Neuronal stem cell (in vitro differentiated cells): ENCODE results near the gene SLC31A2.

ENCODE experiments used
- DNase-seq: peaks from one replicate; pipeline ENCODE4 v3.0.0-alpha.2; 2013; ENCODE audit warnings: low spot score
- H2AFZ ChIP-seq: one replicate; pipeline ENCODE4 v1.6.1; 2013; ENCODE audit warnings: mild to moderate bottlenecking, low read length, inconsistent platforms
- H2AK5ac ChIP-seq: 2 replicates; pipeline ENCODE4 v1.6.1; 2013; ENCODE audit warnings: low read depth, mild to moderate bottlenecking, inconsistent platforms, low read length, moderate library complexity, mixed read lengths
- H2BK120ac ChIP-seq: 2 replicates; pipeline ENCODE4 v1.6.1; 2013; ENCODE audit warnings: low read depth, mild to moderate bottlenecking, inconsistent platforms, low read length, moderate library complexity, mixed read lengths
- H2BK12ac ChIP-seq: one replicate; pipeline ENCODE4 v1.6.1; 2013; ENCODE audit warnings: low read length, inconsistent platforms
- H2BK15ac ChIP-seq: 2 replicates; pipeline ENCODE4 v1.6.1; 2013; ENCODE audit warnings: mild to moderate bottlenecking, low read length, inconsistent platforms, mixed read lengths
- H2BK5ac ChIP-seq: one replicate; pipeline ENCODE4 v1.6.1; 2013; ENCODE audit warnings: inconsistent platforms, mild to moderate bottlenecking, low read length, moderate library complexity
- H3K14ac ChIP-seq: one replicate; pipeline ENCODE4 v1.6.1; 2013; ENCODE audit warnings: low read length, inconsistent platforms
- H3K18ac ChIP-seq: 2 replicates; pipeline ENCODE4 v1.6.1; 2013; ENCODE audit warnings: low read length, inconsistent platforms
- H3K23ac ChIP-seq: 2 replicates; pipeline ENCODE4 v1.6.1; 2013; ENCODE audit warnings: low read depth, mild to moderate bottlenecking, mixed read lengths, low read length, inconsistent platforms; ENCODE audit not compliant: poor library complexity
- H3K27ac ChIP-seq: replicated peaks from 3 replicates; pipeline ENCODE4 v1.5.1; 2013; ENCODE audit warnings: low read length, inconsistent platforms
- H3K27me3 ChIP-seq, 3 experiments: 2 replicates each; pipeline ENCODE4 v1.6.1; 2013; ENCODE audit warnings: low read length in 3 of 3, mild to moderate bottlenecking in 2 of 3, inconsistent platforms in 1 of 3, low read depth in 1 of 3, mixed read lengths in 1 of 3, moderate library complexity in 1 of 3; ENCODE audit not compliant: control insufficient read depth in 3 of 3, insufficient read depth in 3 of 3
- H3K36me3 ChIP-seq, 2 donors: replicated peaks in 1 of 2; 2 replicates each; pipeline ENCODE4 v1.6.1; 2013; ENCODE audit warnings: low read length in 2 of 2; ENCODE audit not compliant: control insufficient read depth in 2 of 2, insufficient read depth in 2 of 2
- H3K4ac ChIP-seq: 2 replicates; pipeline ENCODE4 v1.6.1; 2013; ENCODE audit warnings: inconsistent platforms, mild to moderate bottlenecking, low read length, moderate library complexity
- H3K4me1 ChIP-seq, 2 donors: 1 replicate in 1 of 2; 2 replicates in 1 of 2; pipeline ENCODE4 v1.6.1; 2013; ENCODE audit warnings: low read length in 2 of 2, low read depth in 1 of 2; ENCODE audit not compliant: control insufficient read depth in 2 of 2, insufficient read depth in 1 of 2
- H3K4me2 ChIP-seq: one replicate; pipeline ENCODE4 v1.6.1; 2013; ENCODE audit warnings: mild to moderate bottlenecking, low read length, inconsistent platforms; ENCODE audit not compliant: insufficient read depth, poor library complexity, severe bottlenecking
- H3K4me3 ChIP-seq, 2 donors: 2 replicates each; pipeline ENCODE4 v1.5.1; 2013; ENCODE audit warnings: low read length in 2 of 2, mild to moderate bottlenecking in 2 of 2, inconsistent platforms in 1 of 2, moderate library complexity in 1 of 2
- H3K79me1 ChIP-seq: one replicate; pipeline ENCODE4 v1.6.1; 2013; ENCODE audit warnings: low read depth, mild to moderate bottlenecking, inconsistent platforms, low read length, moderate library complexity
- H3K9ac ChIP-seq: one replicate; pipeline ENCODE4 v1.6.1; 2013; ENCODE audit warnings: mild to moderate bottlenecking, low read depth, low read length, inconsistent platforms; ENCODE audit not compliant: poor library complexity
- H3K9me3 ChIP-seq, 2 donors: replicated peaks in 1 of 2; 2 replicates each; pipeline versions ENCODE3 to v1.6.1; 2013; ENCODE audit warnings: low read length in 2 of 2, mild to moderate bottlenecking in 2 of 2, inconsistent platforms in 1 of 2, low read depth in 1 of 2, mixed read lengths in 1 of 2, moderate library complexity in 1 of 2; ENCODE audit not compliant: control insufficient read depth in 2 of 2, insufficient read depth in 1 of 2
- H4K8ac ChIP-seq: one replicate; pipeline ENCODE4 v1.6.1; 2013; ENCODE audit warnings: low read depth, mild to moderate bottlenecking, inconsistent platforms, low read length, moderate library complexity
- H4K91ac ChIP-seq: one replicate; pipeline ENCODE4 v1.6.1; 2013; ENCODE audit warnings: low read length, low read depth, mild to moderate bottlenecking, inconsistent platforms; ENCODE audit not compliant: poor library complexity
- WGBS, 2 donors: extraction: QIAGEN DNeasy Blood & Tissue Kit; methylation state at CpG; one replicate each; pipeline ENCODE4 v1.1.7; 2013; ENCODE audit warnings: missing lambda C conversion rate in 2 of 2, mixed read lengths in 1 of 2; ENCODE audit not compliant: insufficient read length in 2 of 2, insufficient replicate concordance in 1 of 2; ENCODE audit errors: extremely low coverage in 2 of 2; 5-methylcytosine and 5-hydroxymethylcytosine counted together

SLC31A2 gene

DNA sequence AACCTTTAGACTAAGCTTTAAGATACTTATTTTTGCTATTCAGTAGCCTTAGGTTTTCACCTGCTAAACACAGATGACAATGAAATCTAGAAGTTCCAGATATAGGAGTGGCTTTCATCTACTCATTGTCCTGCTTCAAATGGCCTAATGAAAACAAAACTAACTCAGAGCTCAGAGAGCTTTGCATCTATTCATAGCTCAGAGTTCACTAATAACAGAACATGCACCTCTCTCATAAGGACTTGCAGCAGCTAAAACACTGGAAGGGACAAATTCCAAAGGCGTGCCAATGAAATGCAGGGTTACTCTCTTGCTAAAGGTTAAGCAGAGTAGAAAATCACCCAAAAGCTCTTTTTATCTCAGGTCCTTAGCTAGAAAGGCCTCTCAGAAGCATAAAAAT, 29.0 kb downstream of the SLC31A2 start:
- no peak overlapping the region for H3K4me3 ChIP-seq
- no peak overlapping the region for H3K23ac ChIP-seq
- no peaks in the 10 kb centered on the region for H3K79me1 ChIP-seq
- H2AFZ ChIP-seq = no peak overlapping the region
- no peak overlapping the region for H2BK120ac ChIP-seq
- H3K4me2 ChIP-seq = no peak overlapping the region
- H3K27me3 ChIP-seq = no peaks in the 10 kb centered on the region
- no peak overlapping the region for H3K9ac ChIP-seq
- H3K4ac ChIP-seq = no peak overlapping the region
- DNase-seq = no peak
- H2BK15ac ChIP-seq = no peak overlapping the region
- H3K18ac ChIP-seq = no peak overlapping the region
- no peaks in the 10 kb centered on the region for H3K9me3 ChIP-seq
- H2AK5ac ChIP-seq = no peak overlapping the region
- H3K4me1 ChIP-seq = no peaks in the 10 kb centered on the region
- H3K27ac ChIP-seq = no peak overlapping the region
- no peak overlapping the region for H3K14ac ChIP-seq
- H2BK12ac ChIP-seq = no peak overlapping the region
- H2BK5ac ChIP-seq = no peak overlapping the region
- no CpG with 5 or more reads among the region's 1 CpG for WGBS, 2 donors
- H4K91ac ChIP-seq = no peak overlapping the region
- H3K36me3 ChIP-seq = peaks cover 17 to 96% of the 10 kb centered on the region in 2 donors
- no peak overlapping the region for H4K8ac ChIP-seq

DNA sequence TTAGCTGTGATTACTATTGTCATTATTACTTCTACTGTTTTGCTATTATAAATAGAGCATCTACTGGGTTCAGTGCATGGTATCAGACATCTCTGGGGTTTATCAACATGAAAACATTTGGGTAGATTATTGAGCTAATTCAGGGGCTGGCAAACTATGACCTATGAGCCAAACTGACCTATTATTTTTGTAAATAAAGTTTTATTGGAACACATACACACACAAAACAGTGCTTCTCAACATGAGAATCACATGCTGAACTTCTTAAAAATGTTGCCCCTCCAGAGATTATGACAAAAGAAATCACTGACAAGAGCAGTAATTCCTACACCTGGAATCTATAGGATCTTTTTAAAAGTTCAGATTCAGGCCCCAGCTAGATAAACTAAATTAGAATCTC, 30.4 kb downstream of the SLC31A2 start:
- no peaks in the 10 kb centered on the region for H3K27me3 ChIP-seq
- H3K18ac ChIP-seq = no peak overlapping the region
- no peak overlapping the region for H3K27ac ChIP-seq
- H3K23ac ChIP-seq = no peak overlapping the region
- H3K4me2 ChIP-seq = no peak overlapping the region
- H2AFZ ChIP-seq = no peak overlapping the region
- no peak overlapping the region for H2AK5ac ChIP-seq
- no peak overlapping the region for H2BK12ac ChIP-seq
- no peaks in the 10 kb centered on the region for H3K9me3 ChIP-seq
- no peak overlapping the region for H3K4me3 ChIP-seq
- H3K36me3 ChIP-seq = peaks cover 19 to 97% of the 10 kb centered on the region in 2 donors
- no peaks in the 10 kb centered on the region for H3K4me1 ChIP-seq
- no peak overlapping the region for H2BK120ac ChIP-seq
- no peak overlapping the region for H3K4ac ChIP-seq
- no peaks in the 10 kb centered on the region for H3K79me1 ChIP-seq
- H2BK5ac ChIP-seq = no peak overlapping the region
- H3K14ac ChIP-seq = no peak overlapping the region
- no peak for DNase-seq
- H4K91ac ChIP-seq = no peak overlapping the region
- no peak overlapping the region for H4K8ac ChIP-seq
- H3K9ac ChIP-seq = no peak overlapping the region
- H2BK15ac ChIP-seq = no peak overlapping the region

DNA sequence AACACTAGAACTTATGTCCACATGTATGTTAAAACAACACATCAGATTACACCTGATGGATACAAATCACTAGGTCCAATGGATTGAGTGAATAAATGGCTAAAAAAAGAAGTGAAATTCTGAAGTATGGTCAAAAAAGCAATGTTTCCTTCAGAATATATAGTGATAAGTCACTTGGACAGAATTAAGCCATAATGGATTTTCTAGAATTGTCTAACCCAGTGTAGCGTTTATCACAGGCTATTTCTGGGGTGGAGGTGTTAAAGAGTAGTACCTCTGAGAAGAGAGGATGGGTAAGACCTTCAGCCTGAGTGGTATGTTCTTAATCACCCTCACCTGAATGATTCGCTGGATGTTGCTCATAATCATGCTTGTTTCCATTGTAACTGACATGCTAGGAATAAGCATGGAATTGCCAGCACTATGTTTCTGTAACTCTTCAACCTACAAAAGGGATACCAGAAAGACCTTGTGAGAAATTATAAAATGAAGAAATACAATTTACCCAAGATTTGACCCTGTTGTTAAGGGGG, 33.2 kb downstream of the SLC31A2 start:
- H3K9ac ChIP-seq = no peak overlapping the region
- H3K27ac ChIP-seq = no peak overlapping the region
- H3K23ac ChIP-seq = no peak overlapping the region
- peaks cover 25 to 97% of the 10 kb centered on the region in 2 donors for H3K36me3 ChIP-seq
- H4K8ac ChIP-seq = no peak overlapping the region
- no peak overlapping the region for H3K14ac ChIP-seq
- no peak overlapping the region for H4K91ac ChIP-seq
- H3K4ac ChIP-seq = no peak overlapping the region
- no CpG with 5 or more reads among the region's 2 CpGs for WGBS, 2 donors
- H3K9me3 ChIP-seq = no peaks in the 10 kb centered on the region
- no peak overlapping the region for H2BK15ac ChIP-seq
- no peak for DNase-seq
- H3K4me2 ChIP-seq = no peak overlapping the region
- no peak overlapping the region for H3K18ac ChIP-seq
- no peak overlapping the region for H3K4me3 ChIP-seq
- H3K4me1 ChIP-seq = no peaks in the 10 kb centered on the region
- no peaks in the 10 kb centered on the region for H3K27me3 ChIP-seq
- no peak overlapping the region for H2AFZ ChIP-seq
- no peak overlapping the region for H2BK5ac ChIP-seq
- H2BK120ac ChIP-seq = no peak overlapping the region
- no peaks in the 10 kb centered on the region for H3K79me1 ChIP-seq
- H2BK12ac ChIP-seq = no peak overlapping the region
- H2AK5ac ChIP-seq = no peak overlapping the region

DNA sequence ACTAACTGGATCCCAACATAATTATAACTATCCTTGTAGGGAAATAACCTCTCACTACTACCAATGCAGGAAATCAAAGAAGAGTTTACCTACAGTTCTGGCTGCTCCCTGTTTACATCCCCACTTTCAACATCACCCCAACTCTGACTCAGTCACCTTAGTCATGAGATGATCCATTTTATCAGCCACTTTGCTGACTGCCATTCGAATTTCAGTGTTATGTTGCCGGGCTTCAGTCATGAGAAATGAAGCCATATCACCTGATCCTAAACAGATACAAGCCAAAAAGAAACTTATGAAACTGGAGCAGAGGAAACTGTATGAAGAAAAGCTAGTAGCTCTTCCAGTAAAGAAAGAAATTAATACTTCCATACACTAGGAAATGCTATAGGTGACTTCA, 33.7 kb downstream of the SLC31A2 start:
- no peak overlapping the region for H4K91ac ChIP-seq
- H3K27ac ChIP-seq = no peak overlapping the region
- DNase-seq = no peak
- H3K4me1 ChIP-seq = no peaks in the 10 kb centered on the region
- H2BK5ac ChIP-seq = no peak overlapping the region
- H3K4ac ChIP-seq = no peak overlapping the region
- no peaks in the 10 kb centered on the region for H3K27me3 ChIP-seq
- no CpG with 5 or more reads among the region's 2 CpGs for WGBS, 2 donors
- H3K18ac ChIP-seq = no peak overlapping the region
- no peak overlapping the region for H4K8ac ChIP-seq
- no peak overlapping the region for H2BK15ac ChIP-seq
- no peak overlapping the region for H3K4me3 ChIP-seq
- no peaks in the 10 kb centered on the region for H3K79me1 ChIP-seq
- H3K36me3 ChIP-seq = peaks cover 25 to 97% of the 10 kb centered on the region in 2 donors
- H2AK5ac ChIP-seq = no peak overlapping the region
- no peak overlapping the region for H3K9ac ChIP-seq
- H3K14ac ChIP-seq = no peak overlapping the region
- H3K4me2 ChIP-seq = no peak overlapping the region
- H2BK120ac ChIP-seq = no peak overlapping the region
- no peak overlapping the region for H2AFZ ChIP-seq
- H3K23ac ChIP-seq = no peak overlapping the region
- no peaks in the 10 kb centered on the region for H3K9me3 ChIP-seq
- H2BK12ac ChIP-seq = no peak overlapping the region
